ENCODE data around the gene PLCG2.
"Not testable (repeated sequence)": the region's sequence is repeated elsewhere in the genome, so short reads cannot be mapped to it uniquely, and the experiment has no call there.

The PLCG2 gene

GRCh38 chr16:81877490-81877889 is 98.4 kb downstream of the PLCG2 start:
- not testable (repeated sequence) for DNase-seq (ENCODE audit: low read depth in 2 of 2)

GRCh38 chr16:81878529-81878928 is 99.4 kb downstream of the PLCG2 start:
- no peak for DNase-seq (ENCODE audit: low read depth in 2 of 2)

GRCh38 chr16:81879625-81880024 is 100.5 kb downstream of the PLCG2 start:
- no peak for DNase-seq (ENCODE audit: low read depth in 2 of 2)

GRCh38 chr16:81880816-81881215 is 101.7 kb downstream of the PLCG2 start:
- no peak for DNase-seq (ENCODE audit: low read depth in 2 of 2)

GRCh38 chr16:81881228-81881627 is 102.1 kb downstream of the PLCG2 start:
- no peak for DNase-seq (ENCODE audit: low read depth in 2 of 2)

DNA sequence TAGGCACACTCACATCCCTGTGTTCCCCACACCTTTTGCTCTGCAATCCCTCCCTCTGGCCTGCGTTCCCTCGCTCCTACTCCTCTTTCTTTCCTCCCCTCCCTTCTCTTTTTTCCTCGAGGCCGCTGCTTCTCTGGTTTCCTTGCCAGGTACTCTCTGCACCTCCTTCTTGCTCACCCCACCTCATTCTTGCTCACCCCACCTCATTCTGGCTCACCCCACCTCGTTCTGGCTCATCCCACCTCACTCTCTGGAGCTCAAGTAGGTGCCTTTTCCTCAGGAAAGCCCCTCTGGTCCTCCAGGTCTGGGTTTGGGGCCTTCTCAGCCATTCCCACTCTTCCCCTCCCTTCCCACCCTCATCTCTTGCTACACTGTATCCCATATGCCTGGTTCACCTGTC is 103.5 kb downstream of the PLCG2 start:
- no peak for DNase-seq (ENCODE audit: low read depth in 2 of 2)

DNA sequence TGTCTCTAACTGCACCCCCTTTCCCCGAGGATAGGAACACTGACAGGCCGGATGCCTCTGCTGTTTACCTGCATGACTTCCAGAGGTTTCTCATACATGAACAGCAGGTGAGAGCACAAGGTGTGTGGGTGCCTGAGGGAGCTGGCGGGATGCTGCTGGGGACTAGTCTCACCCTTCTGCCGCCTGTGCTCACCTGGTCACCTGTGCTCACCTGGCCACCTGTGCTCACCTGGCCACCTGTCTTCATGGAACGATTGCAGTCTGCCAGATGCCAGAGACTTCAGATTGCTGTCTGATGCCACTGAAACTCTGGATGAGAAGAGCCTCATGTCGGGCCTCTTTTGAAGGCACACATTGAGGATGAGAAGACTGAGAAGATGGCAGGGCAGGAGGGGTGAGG is 104.1 kb downstream of the PLCG2 start:
- DNase-seq (ENCODE audit: low read depth in 2 of 2) = no peak

- no peak for DNase-seq (ENCODE audit: low read depth in 2 of 2)
Measured at GRCh38 chr16:81885976-81886586, 107.0 kb downstream of the PLCG2 start.

- DNase-seq (ENCODE audit: low read depth in 2 of 2) = no peak
Measured at GRCh38 chr16:81888520-81889394, 109.7 kb downstream of the PLCG2 start.

GRCh38 chr16:81891736-81892364 is 112.8 kb downstream of the PLCG2 start:
- DNase-seq (ENCODE audit: low read depth in 2 of 2) = no peak

DNA sequence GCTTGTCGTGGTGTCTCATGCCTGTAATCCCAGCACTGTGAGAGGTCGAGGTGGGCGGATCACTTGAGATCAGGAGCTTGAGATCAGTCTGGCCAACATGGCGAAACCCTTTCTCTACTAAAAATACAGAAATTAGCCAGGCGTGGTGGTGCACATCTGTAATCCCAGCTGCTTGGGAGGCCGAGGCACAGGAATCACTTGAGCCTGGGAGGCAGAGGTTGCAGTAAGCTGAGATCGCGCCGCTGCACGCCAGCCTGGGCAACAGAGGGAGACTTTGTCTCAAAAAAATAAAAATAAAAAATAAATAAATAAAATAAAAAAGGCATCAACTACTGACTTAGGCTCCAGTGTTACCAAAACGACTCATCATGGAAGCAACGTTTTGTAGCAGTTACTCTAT is 115.5 kb downstream of the PLCG2 start:
- no peak for DNase-seq (ENCODE audit: low read depth in 2 of 2)

- no peak for DNase-seq (ENCODE audit: low read depth in 2 of 2)
Measured at GRCh38 chr16:81896902-81897301, 117.8 kb downstream of the PLCG2 start.

DNA sequence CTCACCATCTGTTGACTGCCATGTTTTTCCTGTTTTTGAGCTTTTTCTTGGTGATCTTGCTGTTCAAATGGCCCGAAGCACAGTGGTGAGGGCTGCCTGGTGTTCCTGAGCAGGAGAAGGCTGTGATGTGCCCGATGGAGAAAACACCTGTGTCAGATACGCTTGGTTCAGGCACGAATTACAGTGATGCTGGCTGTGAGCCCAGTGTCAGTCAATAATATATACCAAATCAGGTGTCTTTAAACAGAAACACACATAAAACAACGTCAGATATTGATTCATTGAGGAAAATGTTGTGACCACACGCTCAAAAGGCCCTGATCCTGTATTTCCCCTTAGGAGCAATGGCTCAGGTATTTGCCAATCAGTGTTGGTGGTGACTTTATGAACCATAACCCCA is 120.5 kb downstream of the PLCG2 start:
- no peak for DNase-seq (ENCODE audit: low read depth in 2 of 2)

- no peak for DNase-seq (ENCODE audit: low read depth in 2 of 2)
Measured at GRCh38 chr16:81900014-81900413, 120.9 kb downstream of the PLCG2 start.

- DNase-seq (ENCODE audit: low read depth in 2 of 2) = no peak
Measured at GRCh38 chr16:81900456-81900855, 121.4 kb downstream of the PLCG2 start.

GRCh38 chr16:81901484-81901883 is 122.4 kb downstream of the PLCG2 start:
- DNase-seq (ENCODE audit: low read depth in 2 of 2) = no peak

GRCh38 chr16:81902025-81902424 is 122.9 kb downstream of the PLCG2 start:
- DNase-seq (ENCODE audit: low read depth in 2 of 2) = no peak

DNA sequence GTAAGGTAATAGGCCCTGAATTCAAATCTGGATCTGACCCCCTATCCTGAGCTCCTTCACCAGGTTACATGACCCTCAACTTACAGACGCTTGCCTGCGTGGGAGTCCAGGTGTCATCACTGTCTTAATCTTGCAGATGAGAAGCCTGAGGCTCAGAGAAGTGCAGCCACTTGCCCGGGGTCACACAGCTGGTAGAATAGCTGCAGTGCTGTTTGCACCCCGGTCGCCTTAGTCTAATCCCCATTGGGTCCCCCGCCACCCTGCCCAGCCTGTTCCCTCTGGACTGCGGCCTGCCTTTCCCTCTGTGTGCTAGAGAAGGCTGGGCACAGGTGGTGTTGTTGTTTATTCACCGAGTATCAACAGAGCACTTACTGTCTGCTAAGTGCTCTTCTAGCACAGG is 125.2 kb downstream of the PLCG2 start:
- DNase-seq (ENCODE audit: low read depth in 2 of 2) = no peak

GRCh38 chr16:81905277-81905676 is 126.2 kb downstream of the PLCG2 start:
- DNase-seq (ENCODE audit: low read depth in 2 of 2) = no peak

DNA sequence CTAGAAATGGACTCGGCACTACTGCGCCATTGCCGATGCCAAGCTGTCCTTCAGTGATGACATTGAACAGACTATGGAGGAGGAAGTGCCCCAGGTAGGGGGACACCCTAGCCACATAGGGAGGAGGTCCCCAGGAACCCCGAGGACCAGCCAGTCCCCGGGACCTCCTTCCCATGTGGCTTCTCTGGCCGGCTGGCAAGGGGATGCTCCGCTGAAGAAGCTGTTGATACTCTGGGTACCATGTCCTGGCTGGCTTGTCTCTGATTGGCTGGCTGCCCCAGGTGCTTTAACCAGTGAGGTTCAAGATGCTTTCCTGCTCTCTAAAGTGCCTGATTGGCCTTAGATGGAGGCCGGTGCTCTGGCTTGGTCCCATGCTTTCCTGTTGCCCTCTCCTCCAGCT is 128.6 kb downstream of the PLCG2 start:
- no peak for DNase-seq (ENCODE audit: low read depth in 2 of 2)

- no peak for DNase-seq (ENCODE audit: low read depth in 2 of 2)
Measured at GRCh38 chr16:81908466-81909262, 129.6 kb downstream of the PLCG2 start.

- DNase-seq (ENCODE audit: low read depth in 2 of 2) = no peak
Measured at GRCh38 chr16:81910366-81910885, 131.3 kb downstream of the PLCG2 start.
